Nephron progenitor cell (in vitro differentiated cells): ENCODE measurements around the gene UBE2D3.

Source experiments
- DNase-seq: peaks from one replicate; pipeline ENCODE4 v3.0.0; 2021
- H3K27ac Mint-ChIP-seq: 2 replicates; pipeline ENCODE4 v1.8.0; 2021; ENCODE audit warnings: mild to moderate bottlenecking, moderate library complexity, mixed read lengths
- H3K27me3 Mint-ChIP-seq: 2 replicates; pipeline ENCODE4 v1.8.0; 2021; ENCODE audit warnings: mild to moderate bottlenecking, low read depth, mixed read lengths; ENCODE audit not compliant: poor library complexity
- H3K36me3 Mint-ChIP-seq: 2 replicates; pipeline ENCODE4 v1.8.0; 2021; ENCODE audit warnings: low read depth, mixed read lengths
- H3K4me1 Mint-ChIP-seq: 2 replicates; pipeline ENCODE4 v1.8.0; 2021; ENCODE audit warnings: mixed read lengths
- H3K4me3 Mint-ChIP-seq: 2 replicates; pipeline ENCODE4 v1.8.0; 2021; ENCODE audit warnings: mild to moderate bottlenecking, moderate library complexity, mixed read lengths
- H3K9me3 Mint-ChIP-seq: 2 replicates; pipeline ENCODE4 v1.8.0; 2021; ENCODE audit warnings: mild to moderate bottlenecking, moderate library complexity, mixed read lengths
- CTCF ChIP-seq: fragments of 200-600 bp; sonication (generic); IDR thresholded peaks from 2 replicates; pipeline ENCODE4 v1.5.0; 2021; ENCODE audit warnings: antibody characterized with exemption

The UBE2D3 gene

GRCh38 chr4:102759831-102760644, 67.3 kb downstream of the UBE2D3 start:
- Mint-ChIP-seq H3K4me3 (peak overlapping the region; percentile 97), H3K36me3 (peaks cover 5% of the 10 kb centered on the region), H3K27ac (peak overlapping the region; percentile 41)

DNA sequence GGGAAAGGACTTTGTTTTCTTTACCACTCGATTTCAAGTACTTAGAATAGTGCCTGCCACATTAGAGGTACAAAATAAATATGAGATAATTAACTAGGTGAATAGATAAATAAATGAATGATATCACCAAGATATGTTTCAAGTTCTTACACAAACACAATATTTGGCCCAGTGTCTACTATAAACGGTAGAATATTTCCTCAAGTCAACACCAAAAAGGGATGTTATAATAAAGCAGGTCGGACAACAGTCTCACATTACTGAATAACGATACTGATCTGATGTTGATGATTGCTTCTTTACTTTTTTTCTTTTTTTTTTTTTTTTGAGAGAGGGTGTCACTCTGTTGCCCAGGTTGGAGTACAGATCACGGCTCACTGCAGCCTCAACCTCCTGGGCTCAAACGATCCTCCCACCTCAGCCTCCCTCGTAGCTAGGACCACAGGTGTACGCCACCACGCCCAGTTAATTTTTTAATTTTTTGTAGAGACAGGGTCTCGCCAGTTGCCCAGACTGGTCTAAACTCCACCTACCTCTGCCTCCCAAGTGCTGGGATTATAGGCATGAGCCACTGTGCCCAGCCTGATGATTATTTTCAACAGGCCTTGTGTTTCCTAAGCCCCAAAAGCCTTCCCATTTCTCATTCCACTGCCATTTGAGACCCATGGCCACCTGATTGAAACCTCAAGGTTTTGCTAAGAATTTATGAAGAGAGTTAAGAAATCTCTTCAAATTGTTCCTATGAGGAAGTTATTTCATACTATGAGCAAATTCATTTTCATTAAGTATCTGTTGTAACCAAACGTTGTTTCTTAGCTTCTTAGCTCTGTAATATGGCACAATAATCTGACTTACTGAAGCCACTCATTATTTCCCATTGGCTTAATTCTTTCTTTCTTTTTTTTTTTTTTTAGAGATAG, 68.8 kb downstream of the UBE2D3 start:
- Mint-ChIP-seq H3K27ac (no peak overlapping the region), H3K36me3 (peaks cover 9% of the 10 kb centered on the region), H3K27me3 (peaks cover 21% of the 10 kb centered on the region), H3K4me1 (peaks cover 20% of the 10 kb centered on the region), H3K4me3 (no peak overlapping the region), H3K9me3 (peaks cover 6% of the 10 kb centered on the region)
- no peak for DNase-seq
- TF ChIP-seq CTCF: no peak

More at GRCh38 chr4:102759831-102760644, 67.3 kb downstream of the UBE2D3 start:
- peaks cover 32% of the 10 kb centered on the region for H3K27me3 Mint-ChIP-seq
- peaks cover 1% of the 10 kb centered on the region for H3K9me3 Mint-ChIP-seq
- peak; percentile 7 for DNase-seq
- peaks cover 20% of the 10 kb centered on the region for H3K4me1 Mint-ChIP-seq
- no peak for TF ChIP-seq CTCF

DNA sequence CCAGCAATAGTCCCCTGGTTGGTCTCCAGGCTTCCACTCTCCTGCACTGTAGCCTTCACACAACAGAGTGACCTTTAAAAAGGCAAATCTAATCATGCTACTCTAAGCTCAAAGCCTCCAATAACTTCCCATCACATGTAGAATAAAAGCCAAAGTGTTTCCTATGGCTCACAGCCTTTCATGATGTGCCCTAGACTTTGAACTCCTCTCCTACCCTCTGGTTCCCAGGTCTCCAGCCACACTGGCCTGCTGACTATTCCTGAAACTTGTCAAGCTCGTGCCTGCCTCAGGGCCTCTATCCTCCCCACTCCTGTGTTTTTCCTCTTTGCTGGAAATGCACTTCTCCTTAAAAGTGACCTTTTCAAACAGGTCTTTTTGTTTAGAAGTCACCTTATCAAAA, 69.7 kb downstream of the UBE2D3 start:
- Mint-ChIP-seq H3K4me3 (no peak overlapping the region), H3K4me1 (peaks cover 20% of the 10 kb centered on the region), H3K27me3 (peaks cover 21% of the 10 kb centered on the region), H3K36me3 (peaks cover 9% of the 10 kb centered on the region), H3K27ac (no peak overlapping the region), H3K9me3 (peaks cover 6% of the 10 kb centered on the region)
- DNase-seq: no peak
- no peak for TF ChIP-seq CTCF

- peaks cover 9% of the 10 kb centered on the region for H3K36me3 Mint-ChIP-seq
- H3K27ac Mint-ChIP-seq: no peak overlapping the region
- no peaks in the 10 kb centered on the region for H3K4me1 Mint-ChIP-seq
- no peak for DNase-seq
- peaks cover 6% of the 10 kb centered on the region for H3K9me3 Mint-ChIP-seq
- no peaks in the 10 kb centered on the region for H3K27me3 Mint-ChIP-seq
- H3K4me3 Mint-ChIP-seq: no peak overlapping the region
- no peak for TF ChIP-seq CTCF
These were observed 73.3 kb downstream of the UBE2D3 start for GRCh38 chr4:102754044-102754443.

GRCh38 chr4:102751941-102752340, 75.4 kb downstream of the UBE2D3 start:
- peaks cover 6% of the 10 kb centered on the region for H3K9me3 Mint-ChIP-seq
- H3K27ac Mint-ChIP-seq: no peak overlapping the region
- no peak for TF ChIP-seq CTCF
- no peak overlapping the region for H3K4me3 Mint-ChIP-seq
- no peaks in the 10 kb centered on the region for H3K4me1 Mint-ChIP-seq
- no peak for DNase-seq
- peaks cover 5% of the 10 kb centered on the region for H3K36me3 Mint-ChIP-seq
- H3K27me3 Mint-ChIP-seq: no peaks in the 10 kb centered on the region
